ENCODE results near the gene NACC2.

The NACC2 gene

GRCh38 chr9:136022731-136023409, 72.2 kb downstream of the NACC2 start:
- DNase-seq (ENCODE audit: low read depth), result no peak

- DNase-seq (ENCODE audit: low read depth), result no peak
Observed at GRCh38 chr9:136021872-136022681, 73.0 kb downstream of the NACC2 start.

DNA sequence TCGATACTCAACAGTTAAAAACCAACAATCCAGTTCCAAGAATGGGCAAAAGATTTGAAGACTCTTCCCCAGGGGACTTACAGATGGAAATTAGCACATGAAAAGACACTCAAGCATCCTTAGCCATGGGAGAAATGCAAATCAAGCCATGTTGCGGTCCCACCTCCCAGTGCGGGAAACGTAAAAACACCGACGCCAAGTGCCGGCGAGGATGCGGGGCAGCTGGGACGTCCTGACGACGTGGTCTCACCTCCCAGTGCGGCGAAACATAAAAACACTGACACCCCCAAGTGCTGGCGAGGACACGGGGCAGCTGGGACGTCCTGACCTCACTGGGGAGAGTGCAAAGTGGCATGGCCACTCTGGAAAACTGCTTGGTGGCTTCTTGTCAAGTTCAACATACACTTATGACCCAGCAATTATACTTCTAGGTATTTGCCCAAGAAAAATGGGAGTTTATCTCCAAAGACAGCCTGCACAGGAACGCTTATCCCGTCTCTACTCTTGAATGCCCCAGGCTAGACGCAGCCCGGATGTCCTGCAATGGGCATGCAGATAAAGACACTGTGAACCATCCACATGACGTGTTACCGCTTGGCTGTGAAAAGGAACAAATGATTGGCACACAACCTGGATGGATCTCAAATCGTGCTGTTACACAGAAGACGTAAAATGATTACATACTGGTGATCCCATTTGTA, 73.8 kb downstream of the NACC2 start:
- DNase-seq (ENCODE audit: low read depth), result no peak

DNA sequence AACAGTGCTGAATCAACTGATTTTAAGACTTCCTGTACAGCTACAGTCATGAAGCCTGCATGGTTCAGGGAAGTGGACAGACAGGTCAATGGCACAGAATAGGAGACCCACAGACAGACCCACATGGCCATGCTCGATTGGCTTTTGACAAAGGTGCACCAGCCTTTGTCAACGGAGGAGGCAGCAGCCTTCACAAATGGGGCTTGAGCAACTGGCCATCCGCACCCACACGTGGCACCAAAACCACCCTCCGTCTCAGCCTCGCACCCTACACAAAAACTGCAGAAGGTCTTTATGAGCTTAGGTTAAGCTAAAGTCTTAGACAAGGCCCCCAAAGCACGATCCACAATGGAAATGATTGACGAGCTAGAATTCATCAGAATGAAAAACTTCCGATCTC, 74.4 kb downstream of the NACC2 start:
- DNase-seq (ENCODE audit: low read depth), result no peak

DNA sequence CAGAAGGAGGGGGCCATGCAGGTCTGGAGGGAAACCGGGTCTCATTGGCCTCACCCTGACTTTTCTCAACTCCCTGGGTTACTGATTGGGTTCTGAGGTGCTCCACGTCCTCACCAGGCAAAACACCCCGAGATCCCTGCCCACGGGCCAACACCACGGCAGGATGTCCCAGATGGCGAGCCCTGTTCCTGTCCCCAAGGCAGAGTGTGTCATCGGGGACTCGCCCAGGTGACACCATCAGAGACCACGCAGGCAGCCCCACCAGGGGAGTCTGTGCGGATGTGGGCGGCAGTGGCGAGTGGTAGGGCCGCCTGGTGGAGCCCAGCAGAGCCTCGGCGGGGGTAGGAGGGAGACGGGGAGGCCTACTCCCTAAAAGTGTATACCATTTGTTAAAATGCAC, 74.9 kb downstream of the NACC2 start:
- DNase-seq (ENCODE audit: low read depth), result no peak

- DNase-seq (ENCODE audit: low read depth), result no peak
Observed at GRCh38 chr9:136019681-136020060, 75.4 kb downstream of the NACC2 start.

DNA sequence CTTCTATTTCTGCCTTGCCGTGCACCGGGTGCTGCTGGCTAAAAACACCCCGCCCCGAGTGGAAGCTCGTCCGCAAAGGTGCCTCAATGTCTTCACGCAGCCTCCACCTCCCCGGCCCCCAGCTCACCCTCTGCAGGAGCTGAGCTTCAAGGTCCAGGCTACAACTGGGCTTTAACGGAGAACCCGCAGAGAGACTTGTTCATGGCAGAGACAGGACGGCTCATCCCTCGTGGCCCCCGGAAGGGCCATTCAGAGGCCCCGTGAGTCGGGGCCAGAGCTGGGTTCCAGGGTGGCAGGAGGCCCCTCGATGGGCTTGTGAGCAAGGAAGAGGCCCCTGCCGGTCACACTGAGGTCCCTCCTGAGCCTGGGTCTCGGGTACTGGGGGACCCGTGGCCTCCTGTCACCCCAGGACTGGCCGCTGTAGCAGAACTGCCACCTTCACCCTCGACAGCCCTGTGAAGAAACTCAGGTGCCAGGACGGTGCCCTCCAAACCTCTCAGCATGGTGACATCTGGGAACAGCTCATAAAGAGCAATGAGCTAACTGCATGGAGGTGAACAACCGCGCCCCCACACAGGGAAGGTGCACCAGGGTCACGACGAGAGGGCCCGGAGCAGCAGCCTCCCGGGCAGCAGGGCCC, 75.9 kb downstream of the NACC2 start:
- DNase-seq (ENCODE audit: low read depth), result no peak

GRCh38 chr9:136018257-136019031, 76.6 kb downstream of the NACC2 start:
- no peak for DNase-seq (ENCODE audit: low read depth)

- no peak for DNase-seq (ENCODE audit: low read depth)
Observed at GRCh38 chr9:136017289-136018190, 77.5 kb downstream of the NACC2 start.

DNA sequence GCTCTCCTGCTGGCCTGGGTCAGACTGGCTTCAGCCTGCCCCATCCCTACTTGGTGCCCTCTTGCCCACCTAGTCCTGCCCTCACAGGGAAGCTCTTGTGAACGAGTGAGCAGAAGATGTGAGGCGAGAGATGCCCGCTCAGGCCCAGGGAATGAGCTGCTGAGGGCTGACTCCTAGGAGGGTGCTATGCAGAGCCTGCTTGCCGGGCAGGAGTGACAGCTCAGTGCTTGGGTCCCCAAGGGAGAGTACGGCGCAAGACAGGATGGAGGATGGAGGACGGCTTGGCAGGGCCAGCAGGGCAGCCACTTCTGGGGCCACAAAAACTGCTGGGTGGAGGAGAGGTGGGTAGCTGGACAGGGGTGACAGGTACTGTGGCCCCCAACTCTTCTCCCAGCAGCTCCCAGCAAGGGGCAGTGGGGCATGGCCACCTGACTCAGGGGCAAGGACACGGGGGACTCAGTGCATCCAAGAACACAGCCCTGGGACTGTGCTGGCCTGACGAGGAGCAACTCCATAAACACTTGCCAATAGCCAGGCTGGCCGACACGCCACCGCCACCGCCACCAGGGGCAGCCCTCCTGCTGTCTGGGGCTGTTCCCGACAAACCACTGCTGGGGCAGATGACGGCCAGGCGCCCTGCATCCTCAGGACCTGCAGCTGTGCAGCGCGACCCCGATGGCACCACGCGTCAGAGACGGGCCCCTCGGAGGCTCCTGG, 78.4 kb downstream of the NACC2 start:
- no peak for DNase-seq (ENCODE audit: low read depth)

DNA sequence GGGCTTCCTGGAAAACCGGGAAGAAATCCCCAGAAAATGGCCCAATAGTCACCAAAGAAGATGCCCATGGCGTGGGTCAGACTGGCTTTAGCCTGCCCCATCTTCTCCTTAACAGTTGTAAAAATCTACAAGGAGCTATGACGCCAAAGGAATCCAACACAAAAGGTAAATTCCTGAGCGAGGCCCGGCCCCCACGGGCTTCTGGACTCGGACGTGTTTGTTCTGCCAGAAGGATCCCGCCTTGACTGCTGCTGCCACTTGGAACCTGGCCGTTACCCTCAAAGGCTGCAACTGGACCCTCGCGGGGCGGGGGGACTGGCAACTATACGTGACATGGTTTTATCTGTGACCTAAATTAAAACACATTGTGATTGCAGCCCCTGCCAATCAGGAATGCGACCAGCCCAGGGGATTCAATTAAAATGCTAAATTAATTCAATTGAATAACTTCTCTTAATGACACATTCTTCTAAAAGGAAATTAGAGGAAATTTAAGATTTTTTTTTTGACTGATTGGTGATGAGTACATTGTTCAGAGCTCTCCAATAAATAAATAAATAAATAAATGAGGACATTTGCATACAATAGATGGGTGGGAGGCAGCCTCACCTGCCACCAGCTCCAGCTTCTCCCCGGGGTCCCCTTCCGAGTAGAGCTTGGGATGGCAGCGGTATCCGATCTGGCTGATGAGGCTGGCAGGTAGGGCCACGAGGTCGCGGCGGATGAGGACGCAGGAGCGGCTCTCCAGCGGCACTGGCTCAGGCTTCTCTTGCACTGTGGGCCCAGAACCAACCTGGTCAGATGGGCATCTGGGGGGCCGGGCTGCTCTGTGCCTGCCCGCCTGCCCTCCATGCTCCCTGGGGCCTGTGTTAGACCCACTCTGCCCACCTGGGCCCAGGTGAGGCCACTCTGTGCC, 79.2 kb downstream of the NACC2 start:
- no peak for DNase-seq (ENCODE audit: low read depth)

- no peak for DNase-seq (ENCODE audit: low read depth)
Observed at GRCh38 chr9:136014924-136015633, 80.0 kb downstream of the NACC2 start.

DNA sequence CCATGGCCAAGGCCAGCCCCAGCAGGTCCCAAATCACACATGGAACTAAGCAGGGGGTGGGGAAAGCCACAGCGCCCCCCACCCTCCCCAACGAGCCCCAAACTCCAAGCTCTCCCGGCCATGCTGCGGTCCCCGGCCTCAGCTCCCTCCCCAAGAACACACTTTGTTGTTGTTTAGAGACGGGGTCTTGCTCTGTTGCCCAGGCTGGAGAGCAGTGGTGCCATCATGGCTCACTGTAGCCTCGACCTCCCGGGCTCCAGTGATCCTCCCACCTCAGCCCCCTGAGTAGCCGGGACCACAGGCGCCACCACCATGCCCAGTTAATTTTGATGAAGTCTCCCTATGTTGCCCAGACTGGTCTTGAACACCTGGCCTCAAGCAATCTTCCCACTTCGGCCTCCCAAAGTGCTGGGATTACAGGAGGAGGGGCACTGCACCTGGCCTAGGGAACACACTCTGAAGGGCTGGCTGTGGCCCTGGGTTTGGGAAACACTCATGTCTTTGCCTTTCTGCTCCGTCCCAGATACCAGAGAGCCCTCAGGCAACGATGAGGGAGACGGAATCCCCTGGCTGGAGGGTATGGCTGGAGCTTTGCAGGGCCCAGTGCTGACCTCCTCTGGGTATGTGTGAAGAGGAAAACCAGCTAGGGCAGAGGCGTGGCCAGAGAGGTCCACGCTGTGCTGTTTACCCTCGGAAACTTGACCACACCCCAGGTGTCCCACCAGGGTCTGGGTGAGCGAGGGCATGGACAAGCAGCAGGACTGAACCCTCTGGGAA, 80.8 kb downstream of the NACC2 start:
- no peak for DNase-seq (ENCODE audit: low read depth)

DNA sequence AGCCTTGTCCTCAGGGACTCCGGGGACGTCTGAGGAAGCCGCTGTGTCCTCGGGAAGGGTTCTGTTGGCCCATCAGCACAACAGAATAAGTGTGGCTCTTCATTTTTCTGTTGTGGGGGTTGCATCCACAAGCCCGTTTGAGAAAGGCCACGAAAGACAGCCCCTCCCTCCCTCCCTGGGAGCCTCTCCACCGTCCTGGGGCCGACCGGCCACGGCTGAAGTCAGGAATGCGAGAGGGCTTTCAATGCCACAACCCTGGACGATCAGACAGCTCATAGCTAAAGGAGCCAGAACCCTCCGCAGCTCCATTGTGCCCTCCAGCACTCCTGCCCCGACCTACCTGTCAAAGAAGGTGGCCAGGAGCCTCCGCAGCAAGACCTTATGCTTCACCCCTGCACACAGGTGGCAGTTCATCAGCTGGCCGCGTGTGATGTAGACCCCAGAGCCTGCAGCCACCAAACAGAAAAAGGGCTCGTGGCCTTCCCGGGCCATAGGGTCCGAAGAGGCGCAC, 81.5 kb downstream of the NACC2 start:
- no peak for DNase-seq (ENCODE audit: low read depth)

DNA sequence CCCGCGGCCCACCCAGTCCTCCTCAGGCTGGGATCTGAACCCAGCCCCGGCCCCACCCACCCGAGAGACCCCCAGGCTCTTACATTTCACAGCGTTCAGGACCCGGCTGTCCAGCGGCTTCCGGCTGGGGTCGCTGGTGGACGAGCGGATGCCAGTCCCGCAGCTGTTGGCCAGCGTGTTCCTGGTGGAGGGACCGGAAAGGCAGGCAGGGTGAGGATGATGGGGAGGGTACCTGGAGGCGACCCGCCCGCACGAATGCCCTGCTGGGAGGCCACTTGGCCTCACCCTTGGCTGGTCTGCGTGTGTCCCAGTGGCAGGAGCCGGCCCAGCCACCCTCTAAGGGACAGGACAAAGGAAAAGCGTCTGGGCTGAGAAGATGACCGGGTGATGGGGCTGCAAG, 82.0 kb downstream of the NACC2 start:
- DNase-seq (ENCODE audit: low read depth), result no peak

DNA sequence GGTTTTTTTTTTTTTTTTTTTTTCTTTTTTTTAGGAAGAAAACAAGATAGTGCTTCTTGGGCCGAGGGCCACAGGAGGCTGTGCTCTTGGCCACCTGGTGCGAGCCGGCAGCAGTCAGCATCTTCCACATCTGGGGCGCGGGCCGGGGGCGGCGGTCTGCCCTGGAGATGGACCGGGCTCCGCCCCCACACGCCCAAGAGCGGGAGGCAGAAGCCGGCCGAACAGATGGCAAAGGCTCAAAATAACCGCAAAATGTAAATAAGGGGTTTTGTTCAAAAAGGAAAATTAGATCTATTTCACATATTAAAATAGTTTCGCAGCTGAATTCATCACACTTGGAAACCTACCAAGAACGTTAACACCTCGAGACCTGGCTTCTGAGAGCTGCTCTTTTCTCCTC, 82.4 kb downstream of the NACC2 start:
- no peak for DNase-seq (ENCODE audit: low read depth)
